ENCODE measurements around the gene DDIAS. TPM values are rescaled to one million over a fixed set of nuclear protein-coding genes. Genes with fewer than 3 reads are reported as not detected.
"Not testable (repeated sequence)": the region's sequence is repeated elsewhere in the genome, so short reads cannot be mapped to it uniquely, and the experiment has no call there.

The DDIAS gene
- polyA plus RNA-seq, 3 donors = 6.9 to 7.5 (median 7.1) TPM

- not testable (repeated sequence) for DNase-seq (ENCODE audit: low read depth in 3 of 3, low spot score in 2 of 3)
These were observed 18.7 kb downstream of the DDIAS start for GRCh38 chr11:82920227-82920626.

- not testable (repeated sequence) for DNase-seq (ENCODE audit: low read depth in 3 of 3, low spot score in 2 of 3)
These were observed 21.0 kb downstream of the DDIAS start for GRCh38 chr11:82922396-82923173.

- no peak for DNase-seq (ENCODE audit: low read depth in 3 of 3, low spot score in 2 of 3)
These were observed 23.1 kb downstream of the DDIAS start for GRCh38 chr11:82924522-82925224.

GRCh38 chr11:82927264-82927880 is 25.8 kb downstream of the DDIAS start:
- peak in 2 of 3 donors; percentile 21 to 23 for DNase-seq (ENCODE audit: low read depth in 3 of 3, low spot score in 2 of 3)

- no peak for DNase-seq (ENCODE audit: low read depth in 3 of 3, low spot score in 2 of 3)
These were observed 27.6 kb downstream of the DDIAS start for GRCh38 chr11:82929121-82929520.

GRCh38 chr11:82930229-82930628 is 28.7 kb downstream of the DDIAS start:
- DNase-seq (ENCODE audit: low read depth in 3 of 3, low spot score in 2 of 3) = no peak

DNA sequence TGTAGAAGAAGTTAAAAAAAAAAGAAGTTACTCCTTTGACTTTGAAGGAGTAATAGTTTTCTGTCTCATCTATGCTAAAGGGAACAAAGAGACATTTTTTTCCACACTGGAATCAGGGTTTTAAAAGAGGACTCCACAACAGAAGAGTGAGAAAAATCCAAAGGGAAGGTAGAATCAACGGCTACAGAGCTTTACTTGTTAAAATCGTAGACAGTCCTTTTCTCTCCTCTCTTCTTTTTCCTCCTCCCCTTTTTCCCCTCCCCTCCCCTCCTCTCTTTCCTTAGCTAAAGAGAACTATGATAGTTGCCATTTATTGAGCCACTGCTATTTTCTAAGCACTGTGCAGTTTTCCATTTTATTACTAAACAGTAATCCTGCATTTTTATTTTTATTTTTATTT is 29.2 kb downstream of the DDIAS start:
- DNase-seq (ENCODE audit: low read depth in 3 of 3, low spot score in 2 of 3) = no peak

- no peak for DNase-seq (ENCODE audit: low read depth in 3 of 3, low spot score in 2 of 3)
These were observed 31.0 kb downstream of the DDIAS start for GRCh38 chr11:82932564-82932963.

DNA sequence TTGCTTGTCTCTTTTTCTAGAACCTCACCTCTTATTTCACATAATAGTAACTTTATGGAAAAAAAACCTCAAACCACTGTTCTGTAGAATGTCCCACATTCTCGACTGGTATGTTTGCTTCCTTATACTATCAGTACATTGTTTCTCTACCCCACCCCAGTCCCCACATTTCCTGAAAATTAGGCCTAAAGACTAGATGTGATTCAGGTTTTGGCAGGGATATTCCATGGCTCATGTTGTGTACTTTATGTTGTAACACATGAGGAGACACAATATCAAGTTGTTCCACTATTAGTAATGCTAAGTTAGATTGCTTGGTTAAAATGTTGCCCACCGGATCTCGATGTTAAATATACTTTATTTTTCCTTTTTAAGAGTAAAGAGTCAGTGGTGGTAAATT is 34.7 kb downstream of the DDIAS start:
- DNase-seq (ENCODE audit: low read depth in 3 of 3, low spot score in 2 of 3) = no peak

DNA sequence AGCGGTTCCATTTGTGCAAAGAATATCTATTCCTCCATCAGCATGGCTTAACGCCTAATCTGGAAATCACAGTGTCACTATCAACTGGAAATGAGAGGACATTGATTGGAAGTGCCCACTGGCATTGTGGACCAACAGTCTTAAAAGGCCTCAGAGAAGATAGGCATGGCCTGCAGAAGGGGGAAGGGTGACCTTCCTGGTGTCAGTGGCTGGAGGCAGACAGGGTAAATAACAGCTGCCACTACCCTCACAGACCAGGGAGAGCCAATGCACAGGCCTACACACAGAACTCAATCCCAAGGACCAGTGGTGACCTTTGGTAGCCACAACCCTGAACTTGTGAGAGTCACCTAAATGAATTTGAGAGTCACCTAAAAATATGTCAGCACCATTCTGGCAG is 36.0 kb downstream of the DDIAS start:
- no peak for DNase-seq (ENCODE audit: low read depth in 3 of 3, low spot score in 2 of 3)

GRCh38 chr11:82939456-82939855 is 37.9 kb downstream of the DDIAS start:
- DNase-seq (ENCODE audit: low read depth in 3 of 3, low spot score in 2 of 3) = no peak

DNA sequence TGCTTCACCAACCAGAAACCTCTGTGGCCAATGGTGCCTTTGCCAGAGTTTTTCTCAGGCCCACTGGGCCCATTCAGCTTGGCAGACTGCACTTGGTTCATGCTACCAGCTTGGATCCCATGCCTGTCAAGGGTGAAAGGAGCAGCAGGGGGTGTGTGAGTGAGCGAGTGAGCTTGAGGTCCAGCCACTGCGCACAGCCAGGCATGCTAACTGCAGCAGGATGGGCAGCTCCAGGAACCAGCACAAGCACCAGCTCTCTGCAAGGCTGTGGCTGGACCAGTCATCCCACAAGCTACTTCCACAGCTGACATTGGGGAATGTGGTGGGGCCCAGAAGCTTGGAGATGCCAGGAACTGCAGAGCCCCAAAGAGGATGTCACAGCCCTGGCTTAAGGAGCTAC is 40.8 kb downstream of the DDIAS start:
- DNase-seq (ENCODE audit: low read depth in 3 of 3, low spot score in 2 of 3) = no peak

GRCh38 chr11:82943430-82943829 is 41.9 kb downstream of the DDIAS start:
- not testable (repeated sequence) for DNase-seq (ENCODE audit: low read depth in 3 of 3, low spot score in 2 of 3)

DNA sequence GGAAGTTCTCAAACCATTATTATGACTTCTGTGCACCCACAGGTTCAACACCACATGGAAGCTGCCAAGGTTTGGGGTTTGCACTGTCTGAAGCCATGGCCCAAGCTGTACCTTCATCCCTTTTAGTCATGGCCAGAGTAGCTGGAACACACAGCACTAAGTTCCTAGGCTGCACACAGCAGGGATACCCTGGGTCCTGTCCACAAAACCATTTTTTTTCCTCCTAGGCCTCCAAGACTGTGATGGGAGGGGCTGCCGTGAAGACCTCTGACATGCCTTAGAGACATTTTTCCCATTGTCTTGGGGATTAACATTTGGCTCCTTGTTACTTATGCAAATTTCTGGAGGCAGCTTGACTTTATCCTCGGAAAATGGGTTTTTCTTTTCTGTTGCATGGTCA is 42.7 kb downstream of the DDIAS start:
- DNase-seq (ENCODE audit: low read depth in 3 of 3, low spot score in 2 of 3) = no peak

DNA sequence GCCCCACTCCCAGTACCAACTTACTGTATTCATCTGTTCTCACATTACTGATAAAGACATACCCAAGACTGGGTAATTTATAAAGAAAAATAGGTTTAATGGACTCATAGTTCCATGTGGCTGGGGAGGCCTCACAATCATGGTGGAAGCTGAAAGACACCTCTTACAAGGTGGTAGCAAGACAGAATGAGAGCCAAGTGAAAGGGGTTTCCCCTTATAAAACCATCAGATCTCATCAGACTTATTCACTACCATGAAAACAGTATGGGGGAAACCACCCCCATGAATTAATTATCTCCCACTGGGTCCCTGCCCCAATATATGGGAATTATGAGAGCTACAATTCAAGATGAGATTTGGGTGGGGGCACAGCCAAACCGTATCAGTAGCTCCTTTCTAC is 43.5 kb downstream of the DDIAS start:
- DNase-seq (ENCODE audit: low read depth in 3 of 3, low spot score in 2 of 3) = not testable (repeated sequence)

DNA sequence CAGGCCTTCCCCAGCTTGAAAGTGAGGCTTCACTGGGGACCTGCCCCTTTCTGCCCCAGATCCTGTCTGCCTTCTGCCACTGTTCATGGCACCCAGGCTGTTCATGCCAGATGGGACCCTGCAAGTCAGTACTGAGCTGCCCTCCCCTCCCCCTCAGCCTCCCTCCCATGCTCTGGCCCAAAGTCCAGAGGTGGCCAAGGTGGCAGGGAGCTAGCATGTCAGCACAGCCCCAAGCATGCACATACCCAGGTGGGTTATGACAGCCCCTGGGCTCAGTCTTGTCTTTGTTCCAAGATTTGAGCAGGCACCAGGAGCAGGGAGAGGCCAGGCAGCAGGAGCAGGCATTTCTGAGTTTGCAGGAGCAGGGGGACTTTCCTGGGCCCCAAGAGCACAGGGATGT is 44.1 kb downstream of the DDIAS start:
- no peak for DNase-seq (ENCODE audit: low read depth in 3 of 3, low spot score in 2 of 3)

GRCh38 chr11:82949352-82949751 is 47.8 kb downstream of the DDIAS start:
- no peak for DNase-seq (ENCODE audit: low read depth in 3 of 3, low spot score in 2 of 3)

DNA sequence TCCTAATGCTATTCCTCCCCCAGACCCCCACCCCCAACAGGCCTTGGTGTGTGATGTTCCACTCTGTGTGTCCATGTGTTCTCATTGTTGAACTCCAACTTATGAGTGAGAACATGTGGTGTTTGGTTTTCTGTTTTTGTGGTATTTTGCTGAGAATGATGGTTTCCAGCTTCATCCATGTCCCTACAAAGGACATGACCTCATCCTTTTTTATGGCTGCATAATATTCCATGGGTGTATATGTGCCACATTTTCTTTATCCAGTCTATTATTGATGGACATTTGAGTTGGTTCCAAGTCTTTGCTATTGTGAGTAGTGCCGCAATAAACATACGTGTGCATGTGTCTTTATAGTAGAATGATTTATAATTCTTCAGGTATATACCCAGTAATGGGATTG is 49.0 kb downstream of the DDIAS start:
- not testable (repeated sequence) for DNase-seq (ENCODE audit: low read depth in 3 of 3, low spot score in 2 of 3)

- DNase-seq (ENCODE audit: low read depth in 3 of 3, low spot score in 2 of 3) = not testable (repeated sequence)
These were observed 54.4 kb downstream of the DDIAS start for GRCh38 chr11:82955736-82956453.

GRCh38 chr11:82959987-82960778 is 58.6 kb downstream of the DDIAS start:
- DNase-seq (ENCODE audit: low read depth in 3 of 3, low spot score in 2 of 3) = no peak

Data from right renal cortex interstitium (tissue), 3 donors.